ENCODE data around the gene WDR86. TPM values are rescaled to one million over a fixed set of nuclear protein-coding genes. Genes with fewer than 3 reads are reported as not detected.

WDR86 gene
- total and polyA plus RNA-seq, 2 of the 4 experiments (the other 2 are of a cell fraction): not detected

GRCh38 chr7:151431281-151431767, 21.5 kb upstream of the WDR86 start:
- no peak overlapping the region for H2AFZ ChIP-seq (replicated peaks; ENCODE audit: low read length, poor library complexity)
- no peak overlapping the region for H3K4me2 ChIP-seq (ENCODE audit: low read depth, low read length)
- peaks cover 13% of the 10 kb centered on the region for H3K9me1 ChIP-seq (ENCODE audit: insufficient read depth, low read length)
- no peak overlapping the region for H2AK9ac ChIP-seq (replicated peaks; ENCODE audit: low read depth, low read length, poor library complexity)
- H3K27ac ChIP-seq (ENCODE audit: insufficient read depth, low read length): no peak overlapping the region
- H2AK5ac ChIP-seq (ENCODE audit: low read depth, low read length): no peak overlapping the region
- no peak overlapping the region for H4K91ac ChIP-seq (ENCODE audit: insufficient read depth, low read depth, low read length)
- no peak overlapping the region for H3K18ac ChIP-seq (ENCODE audit: low read depth, low read length)
- peaks cover 32% of the 10 kb centered on the region for H3K4me1 ChIP-seq (ENCODE audit: control insufficient read depth, insufficient read depth, low read length)
- H3K9ac ChIP-seq (ENCODE audit: low read depth, low read length): no peak overlapping the region
- no peak overlapping the region for H3K14ac ChIP-seq (replicated peaks; ENCODE audit: low read depth, low read length)
- CTCF ChIA-PET: no interaction called here
- ATAC-seq (ENCODE audit: low read depth) (no peak), DNase-seq (no peak)
- no peaks in the 10 kb centered on the region for H3K9me3 ChIP-seq (ENCODE audit: control insufficient read depth, insufficient read depth, low read length)
- H3K4ac ChIP-seq (ENCODE audit: low read depth, low read length): no peak overlapping the region
- no TSS peak for BruUV-seq (replicated peaks)
- intact Hi-C loops (cut with micrococcal nuclease) (no loop called here), in situ Hi-C loops (cut with MboI; ENCODE audit: low sequenced_read_pairs) (no loop called here), dilution Hi-C loops (cut with HindIII; ENCODE audit: low sequenced_read_pairs, unreplicated experiment) (no loop called here)
- no peak overlapping the region for H2BK120ac ChIP-seq (ENCODE audit: low read depth, low read length)
- no peak overlapping the region for H3K56ac ChIP-seq (ENCODE audit: extremely low read depth, insufficient read depth, low read length)
- no peak overlapping the region for H4K5ac ChIP-seq (ENCODE audit: low read depth, low read length)
- H4K20me1 ChIP-seq (ENCODE audit: insufficient read depth, low read length): 0 out of 2 replicates have a peak, but pooled peaks cover under 1% of the 10 kb centered on the region
- 0 out of 2 replicates have a peak, but pooled peaks cover 2% of the 10 kb centered on the region for H3K27me3 ChIP-seq (ENCODE audit: control insufficient read depth, insufficient read depth, low read length)
- no peaks in the 10 kb centered on the region for H3K36me3 ChIP-seq (ENCODE audit: control insufficient read depth, insufficient read depth, low read length)
- POLR2A ChIA-PET (ENCODE audit: unreplicated experiment): no interaction called here
- no peak overlapping the region for H3K23ac ChIP-seq (ENCODE audit: low read depth, low read length)
- WGBS, 2 experiments (ENCODE audit: extremely low coverage in 2 of 2, insufficient read length in 1 of 2): 83% methylated on average over 1 of the region's 13 CpGs; no CpG with 5 or more reads in 1 of the 2 experiments
- H2BK5ac ChIP-seq (ENCODE audit: low read depth, low read length, poor library complexity, severe bottlenecking): no peak overlapping the region
- no peaks in the 10 kb centered on the region; a peak in 1 of 4 replicates for H3K79me1 ChIP-seq (ENCODE audit: low read depth in 1 of 2, low read length in 2 of 2)
- TF ChIP-seq CEBPB (IDR thresholded peaks at IDR 0.05; ENCODE audit: low read depth, low read length): no peak
- TF ChIP-seq ELK1 (IDR thresholded peaks at IDR 0.05; ENCODE audit: borderline replicate concordance, low read depth, low read length): no peak
- TF ChIP-seq FOS (IDR thresholded peaks at IDR 0.05; ENCODE audit: low read depth, low read length): no peak
- TF ChIP-seq POLR2A (IDR thresholded peaks at IDR 0.05; ENCODE audit: low read depth, low read length): no peak
- TF ChIP-seq, protein P1, sequence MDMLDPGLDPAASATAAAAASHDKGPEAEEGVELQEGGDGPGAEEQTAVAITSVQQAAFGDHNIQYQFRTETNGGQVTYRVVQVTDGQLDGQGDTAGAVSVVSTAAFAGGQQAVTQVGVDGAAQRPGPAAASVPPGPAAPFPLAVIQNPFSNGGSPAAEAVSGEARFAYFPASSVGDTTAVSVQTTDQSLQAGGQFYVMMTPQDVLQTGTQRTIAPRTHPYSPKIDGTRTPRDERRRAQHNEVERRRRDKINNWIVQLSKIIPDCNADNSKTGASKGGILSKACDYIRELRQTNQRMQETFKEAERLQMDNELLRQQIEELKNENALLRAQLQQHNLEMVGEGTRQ (IDR thresholded peaks at IDR 0.05; ENCODE audit: low read depth, low read length): no peak
- no peak for TF ChIP-seq SMC3 (IDR thresholded peaks at IDR 0.05; ENCODE audit: low read depth, low read length)
- TF ChIP-seq MXI1 (IDR thresholded peaks at IDR 0.05; ENCODE audit: borderline replicate concordance, low read depth, low read length): no peak
- no peak for TF ChIP-seq NFE2L2 (IDR thresholded peaks at IDR 0.05; ENCODE audit: low read depth, low read length)
- TF ChIP-seq BHLHE40 (IDR thresholded peaks at IDR 0.05; ENCODE audit: low read depth, low read length): no peak
- no peak for TF ChIP-seq RAD21 (IDR thresholded peaks at IDR 0.05; ENCODE audit: low read length)
- no peak for TF ChIP-seq CHD1 (IDR thresholded peaks at IDR 0.05; ENCODE audit: low read depth, low read length)
- TF ChIP-seq, protein P2, sequence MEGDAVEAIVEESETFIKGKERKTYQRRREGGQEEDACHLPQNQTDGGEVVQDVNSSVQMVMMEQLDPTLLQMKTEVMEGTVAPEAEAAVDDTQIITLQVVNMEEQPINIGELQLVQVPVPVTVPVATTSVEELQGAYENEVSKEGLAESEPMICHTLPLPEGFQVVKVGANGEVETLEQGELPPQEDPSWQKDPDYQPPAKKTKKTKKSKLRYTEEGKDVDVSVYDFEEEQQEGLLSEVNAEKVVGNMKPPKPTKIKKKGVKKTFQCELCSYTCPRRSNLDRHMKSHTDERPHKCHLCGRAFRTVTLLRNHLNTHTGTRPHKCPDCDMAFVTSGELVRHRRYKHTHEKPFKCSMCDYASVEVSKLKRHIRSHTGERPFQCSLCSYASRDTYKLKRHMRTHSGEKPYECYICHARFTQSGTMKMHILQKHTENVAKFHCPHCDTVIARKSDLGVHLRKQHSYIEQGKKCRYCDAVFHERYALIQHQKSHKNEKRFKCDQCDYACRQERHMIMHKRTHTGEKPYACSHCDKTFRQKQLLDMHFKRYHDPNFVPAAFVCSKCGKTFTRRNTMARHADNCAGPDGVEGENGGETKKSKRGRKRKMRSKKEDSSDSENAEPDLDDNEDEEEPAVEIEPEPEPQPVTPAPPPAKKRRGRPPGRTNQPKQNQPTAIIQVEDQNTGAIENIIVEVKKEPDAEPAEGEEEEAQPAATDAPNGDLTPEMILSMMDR (conservative IDR thresholded peaks at IDR 0.05; ENCODE audit: low read depth, low read length): no peak
- TF ChIP-seq RFX5 (IDR thresholded peaks at IDR 0.05; ENCODE audit: low read depth, low read length): no peak
- TF ChIP-seq MAFK (IDR thresholded peaks at IDR 0.05; ENCODE audit: low read depth, low read length): no peak
- no peak for TF ChIP-seq RCOR1 (IDR thresholded peaks at IDR 0.05; ENCODE audit: insufficient replicate concordance, low read length)
- no peak for TF ChIP-seq MAZ (IDR thresholded peaks at IDR 0.05; ENCODE audit: borderline replicate concordance, low read depth, low read length)
- H2BK20ac ChIP-seq (ENCODE audit: low read depth, low read length): no peak overlapping the region
- H2BK15ac ChIP-seq (ENCODE audit: low read depth, low read length): no peak overlapping the region
- no peak overlapping the region for H3K4me3 ChIP-seq (ENCODE audit: insufficient read depth, low read depth, low read length)
- no peak overlapping the region for H4K8ac ChIP-seq (ENCODE audit: low read depth in 2 of 2, low read length in 2 of 2)
